GM19239 (cell line): ENCODE measurements around the gene VEGFA.
A peak's percentile ranks its signal among the peaks of the same experiment; 100 is the strongest.

Experiments
- DNase-seq: peaks from one replicate; pipeline ENCODE4 v3.0.0; 2011; ENCODE audit warnings: low spot score; ENCODE audit not compliant: insufficient read length
- FAIRE-seq: peaks from 2 replicates; lab custom pipeline; 2011; peaks lifted over from hg19 to GRCh38; lab: Jason Lieb, UNC

The VEGFA gene

DNA sequence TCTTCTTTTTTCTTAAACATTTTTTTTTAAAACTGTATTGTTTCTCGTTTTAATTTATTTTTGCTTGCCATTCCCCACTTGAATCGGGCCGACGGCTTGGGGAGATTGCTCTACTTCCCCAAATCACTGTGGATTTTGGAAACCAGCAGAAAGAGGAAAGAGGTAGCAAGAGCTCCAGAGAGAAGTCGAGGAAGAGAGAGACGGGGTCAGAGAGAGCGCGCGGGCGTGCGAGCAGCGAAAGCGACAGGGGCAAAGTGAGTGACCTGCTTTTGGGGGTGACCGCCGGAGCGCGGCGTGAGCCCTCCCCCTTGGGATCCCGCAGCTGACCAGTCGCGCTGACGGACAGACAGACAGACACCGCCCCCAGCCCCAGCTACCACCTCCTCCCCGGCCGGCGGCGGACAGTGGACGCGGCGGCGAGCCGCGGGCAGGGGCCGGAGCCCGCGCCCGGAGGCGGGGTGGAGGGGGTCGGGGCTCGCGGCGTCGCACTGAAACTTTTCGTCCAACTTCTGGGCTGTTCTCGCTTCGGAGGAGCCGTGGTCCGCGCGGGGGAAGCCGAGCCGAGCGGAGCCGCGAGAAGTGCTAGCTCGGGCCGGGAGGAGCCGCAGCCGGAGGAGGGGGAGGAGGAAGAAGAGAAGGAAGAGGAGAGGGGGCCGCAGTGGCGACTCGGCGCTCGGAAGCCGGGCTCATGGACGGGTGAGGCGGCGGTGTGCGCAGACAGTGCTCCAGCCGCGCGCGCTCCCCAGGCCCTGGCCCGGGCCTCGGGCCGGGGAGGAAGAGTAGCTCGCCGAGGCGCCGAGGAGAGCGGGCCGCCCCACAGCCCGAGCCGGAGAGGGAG, 580 bp downstream of the VEGFA start:
- DNase-seq: peak; percentile 38
- no peak for FAIRE-seq

DNA sequence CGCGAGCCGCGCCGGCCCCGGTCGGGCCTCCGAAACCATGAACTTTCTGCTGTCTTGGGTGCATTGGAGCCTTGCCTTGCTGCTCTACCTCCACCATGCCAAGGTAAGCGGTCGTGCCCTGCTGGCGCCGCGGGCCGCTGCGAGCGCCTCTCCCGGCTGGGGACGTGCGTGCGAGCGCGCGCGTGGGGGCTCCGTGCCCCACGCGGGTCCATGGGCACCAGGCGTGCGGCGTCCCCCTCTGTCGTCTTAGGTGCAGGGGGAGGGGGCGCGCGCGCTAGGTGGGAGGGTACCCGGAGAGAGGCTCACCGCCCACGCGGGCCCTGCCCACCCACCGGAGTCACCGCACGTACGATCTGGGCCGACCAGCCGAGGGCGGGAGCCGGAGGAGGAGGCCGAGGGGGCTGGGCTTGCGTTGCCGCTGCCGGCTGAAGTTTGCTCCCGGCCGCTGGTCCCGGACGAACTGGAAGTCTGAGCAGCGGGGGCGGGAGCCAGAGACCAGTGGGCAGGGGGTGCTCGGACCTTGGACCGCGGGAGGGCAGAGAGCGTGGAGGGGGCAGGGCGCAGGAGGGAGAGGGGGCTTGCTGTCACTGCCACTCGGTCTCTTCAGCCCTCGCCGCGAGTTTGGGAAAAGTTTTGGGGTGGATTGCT, 1.3 kb downstream of the VEGFA start:
- FAIRE-seq (no peak), DNase-seq (peak; percentile 50)

DNA sequence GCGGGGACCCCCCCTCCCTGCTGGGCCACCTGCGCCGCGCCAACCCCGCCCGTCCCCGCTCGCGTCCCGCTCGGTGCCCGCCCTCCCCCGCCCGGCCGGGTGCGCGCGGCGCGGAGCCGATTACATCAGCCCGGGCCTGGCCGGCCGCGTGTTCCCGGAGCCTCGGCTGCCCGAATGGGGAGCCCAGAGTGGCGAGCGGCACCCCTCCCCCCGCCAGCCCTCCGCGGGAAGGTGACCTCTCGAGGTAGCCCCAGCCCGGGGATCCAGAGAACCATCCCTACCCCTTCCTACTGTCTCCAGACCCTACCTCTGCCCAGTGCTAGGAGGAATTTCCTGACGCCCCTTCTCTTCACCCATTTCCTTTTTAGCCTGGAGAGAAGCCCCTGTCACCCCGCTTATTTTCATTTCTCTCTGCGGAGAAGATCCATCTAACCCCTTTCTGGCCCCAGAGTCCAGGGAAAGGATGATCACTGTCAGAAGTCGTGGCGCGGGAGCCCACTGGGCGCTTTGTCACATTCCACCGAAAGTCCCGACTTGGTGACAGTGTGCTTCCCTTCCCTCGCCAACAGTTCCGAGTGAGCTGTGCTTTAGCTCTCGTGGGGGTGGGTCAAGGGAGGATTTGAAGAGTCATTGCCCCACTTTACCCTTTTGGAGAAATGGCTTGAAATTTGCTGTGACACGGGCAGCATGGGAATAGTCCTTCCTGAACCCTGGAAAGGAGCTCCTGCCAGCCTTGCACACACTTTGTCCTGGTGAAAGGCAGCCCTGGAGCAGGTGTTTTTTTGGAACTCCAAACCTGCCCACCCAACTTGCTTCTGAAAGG, 2.1 kb downstream of the VEGFA start:
- peak; percentile 46 for DNase-seq
- no peak for FAIRE-seq

DNA sequence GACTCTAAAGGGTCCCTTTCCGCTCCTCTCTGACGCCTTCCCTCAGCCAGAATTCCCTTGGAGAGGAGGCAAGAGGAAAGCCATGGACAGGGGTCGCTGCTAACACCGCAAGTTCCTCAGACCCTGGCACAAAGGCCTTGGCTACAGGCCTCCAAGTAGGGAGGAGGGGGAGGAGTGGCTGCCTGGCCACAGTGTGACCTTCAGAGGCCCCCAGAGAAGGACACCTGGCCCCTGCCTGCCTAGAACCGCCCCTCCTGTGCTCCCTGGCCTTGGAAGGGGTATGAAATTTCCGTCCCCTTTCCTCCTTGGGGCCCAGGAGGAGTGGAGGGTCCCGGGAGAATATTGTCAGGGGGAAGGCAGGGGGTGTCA, 2.7 kb downstream of the VEGFA start:
- FAIRE-seq (no peak), DNase-seq (no peak)

DNA sequence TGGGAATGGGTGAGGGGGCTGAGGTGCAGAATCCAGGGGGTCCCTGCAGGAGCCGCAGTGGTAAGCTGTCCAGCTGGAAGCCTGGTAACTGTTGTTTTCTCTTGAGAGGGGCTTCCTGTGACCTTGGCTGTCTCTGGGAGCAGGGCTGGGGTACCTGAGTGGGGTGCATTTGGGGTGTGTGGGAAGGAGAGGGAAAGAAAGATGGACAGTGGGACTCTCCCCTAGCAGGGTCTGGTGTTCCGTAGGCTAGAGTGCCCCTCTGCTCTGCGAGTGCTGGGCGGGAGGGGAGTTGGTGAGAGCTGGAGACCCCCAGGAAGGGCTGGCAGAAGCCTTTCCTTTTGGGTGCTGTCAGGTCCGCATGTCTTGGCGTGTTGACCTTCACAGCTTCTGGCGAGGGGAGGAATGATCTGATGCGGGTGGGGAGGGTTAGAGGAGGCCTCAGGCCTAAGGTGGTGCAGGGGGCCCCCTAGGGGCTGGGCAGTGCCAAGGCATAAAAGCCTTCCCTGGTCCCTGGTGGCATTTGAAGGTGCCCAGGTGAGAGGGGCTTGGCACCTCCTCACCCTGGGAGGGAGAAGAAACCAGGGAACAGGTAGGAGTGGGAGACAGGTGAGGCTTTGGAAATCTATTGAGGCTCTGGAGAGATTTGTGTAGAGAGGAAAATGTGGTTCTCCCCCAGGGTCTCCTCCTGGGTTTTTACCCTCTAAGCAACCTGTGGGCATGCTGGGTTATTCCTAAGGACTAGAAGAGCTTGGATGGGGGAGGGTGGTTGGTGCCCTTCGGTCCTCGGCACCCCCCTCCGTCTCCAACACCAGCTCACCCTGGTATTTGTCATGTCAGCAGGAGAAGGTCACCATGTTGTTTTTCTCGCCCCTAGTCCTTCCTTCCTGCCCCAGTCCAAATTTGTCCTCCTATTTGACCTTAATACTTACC, 3.3 kb downstream of the VEGFA start:
- FAIRE-seq: peak; percentile 64

DNA sequence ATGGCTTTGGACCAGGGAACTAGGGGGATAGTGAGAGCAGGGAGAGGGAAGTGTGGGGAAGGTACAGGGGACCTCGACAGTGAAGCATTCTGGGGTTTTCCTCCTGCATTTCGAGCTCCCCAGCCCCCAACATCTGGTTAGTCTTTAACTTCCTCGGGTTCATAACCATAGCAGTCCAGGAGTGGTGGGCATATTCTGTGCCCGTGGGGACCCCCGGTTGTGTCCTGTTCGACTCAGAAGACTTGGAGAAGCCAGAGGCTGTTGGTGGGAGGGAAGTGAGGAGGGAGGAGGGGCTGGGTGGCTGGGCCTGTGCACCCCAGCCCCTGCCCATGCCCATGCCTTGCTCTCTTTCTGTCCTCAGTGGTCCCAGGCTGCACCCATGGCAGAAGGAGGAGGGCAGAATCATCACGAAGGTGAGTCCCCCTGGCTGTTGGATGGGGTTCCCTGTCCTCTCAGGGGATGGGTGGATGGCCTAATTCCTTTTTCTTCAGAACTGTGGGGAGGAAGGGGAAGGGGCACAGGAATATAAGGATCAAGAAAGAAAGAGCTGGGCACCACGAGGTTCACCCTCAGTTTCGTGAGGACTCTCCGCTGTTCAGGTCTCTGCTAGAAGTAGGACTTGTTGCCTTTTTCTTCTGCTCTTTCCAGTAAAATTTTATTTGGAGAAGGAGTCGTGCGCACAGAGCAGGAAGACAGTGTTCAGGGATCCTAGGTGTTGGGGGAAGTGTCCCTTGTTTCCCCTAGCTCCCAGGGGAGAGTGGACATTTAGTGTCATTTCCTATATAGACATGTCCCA, 4.2 kb downstream of the VEGFA start:
- DNase-seq (no peak), FAIRE-seq (no peak)

More for the DNA sequence above, 3.3 kb downstream of the VEGFA start:
- DNase-seq: peak; percentile 78

DNA sequence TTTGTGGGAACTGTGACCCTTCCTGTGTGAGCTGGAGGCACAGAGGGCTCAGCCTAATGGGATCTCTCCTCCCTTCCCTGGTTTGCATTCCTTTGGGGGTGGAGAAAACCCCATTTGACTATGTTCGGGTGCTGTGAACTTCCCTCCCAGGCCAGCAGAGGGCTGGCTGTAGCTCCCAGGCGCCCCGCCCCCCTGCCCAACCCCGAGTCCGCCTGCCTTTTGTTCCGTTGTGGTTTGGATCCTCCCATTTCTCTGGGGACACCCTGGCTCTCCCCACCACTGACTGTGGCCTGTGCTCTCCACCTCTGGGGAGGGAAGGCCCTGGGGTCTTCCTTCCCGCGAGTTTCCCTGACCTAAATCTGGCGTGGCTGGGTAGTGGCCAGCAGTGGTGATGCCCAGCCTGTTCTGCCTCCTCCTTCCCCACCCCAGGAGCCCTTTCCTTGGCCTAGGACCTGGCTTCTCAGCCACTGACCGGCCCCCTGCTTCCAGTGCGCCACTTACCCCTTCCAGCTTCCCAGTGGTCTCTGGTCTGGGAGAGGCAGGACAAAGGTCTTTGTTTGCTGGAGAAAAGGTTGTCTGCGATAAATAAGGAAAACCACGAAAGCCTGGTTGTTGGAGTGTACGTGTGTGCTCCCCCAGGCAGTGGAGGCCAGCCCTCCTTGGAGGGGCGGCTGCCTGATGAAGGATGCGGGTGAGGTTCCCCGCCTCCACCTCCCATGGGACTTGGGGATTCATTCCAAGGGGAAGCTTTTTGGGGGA, 4.9 kb downstream of the VEGFA start:
- DNase-seq: peak; percentile 87
- FAIRE-seq: peak; percentile 70

DNA sequence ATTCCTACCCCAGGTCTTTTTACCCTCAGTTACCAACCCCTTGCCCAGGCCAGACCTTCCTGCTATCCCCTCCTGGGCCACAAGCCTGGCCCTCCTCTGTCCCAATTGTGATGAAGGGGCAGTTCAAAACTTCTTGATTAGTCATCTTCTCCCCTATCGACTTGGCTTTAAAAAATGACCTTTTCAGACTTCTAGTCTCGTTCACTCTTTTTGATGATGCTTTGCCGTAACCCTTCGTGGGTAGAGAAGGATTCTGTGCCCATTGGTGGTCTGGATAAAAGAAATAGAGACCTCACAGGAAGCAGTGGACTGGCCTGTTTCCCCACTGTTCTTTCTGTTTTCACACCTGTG, 5.5 kb downstream of the VEGFA start:
- no peak for DNase-seq
- no peak for FAIRE-seq

DNA sequence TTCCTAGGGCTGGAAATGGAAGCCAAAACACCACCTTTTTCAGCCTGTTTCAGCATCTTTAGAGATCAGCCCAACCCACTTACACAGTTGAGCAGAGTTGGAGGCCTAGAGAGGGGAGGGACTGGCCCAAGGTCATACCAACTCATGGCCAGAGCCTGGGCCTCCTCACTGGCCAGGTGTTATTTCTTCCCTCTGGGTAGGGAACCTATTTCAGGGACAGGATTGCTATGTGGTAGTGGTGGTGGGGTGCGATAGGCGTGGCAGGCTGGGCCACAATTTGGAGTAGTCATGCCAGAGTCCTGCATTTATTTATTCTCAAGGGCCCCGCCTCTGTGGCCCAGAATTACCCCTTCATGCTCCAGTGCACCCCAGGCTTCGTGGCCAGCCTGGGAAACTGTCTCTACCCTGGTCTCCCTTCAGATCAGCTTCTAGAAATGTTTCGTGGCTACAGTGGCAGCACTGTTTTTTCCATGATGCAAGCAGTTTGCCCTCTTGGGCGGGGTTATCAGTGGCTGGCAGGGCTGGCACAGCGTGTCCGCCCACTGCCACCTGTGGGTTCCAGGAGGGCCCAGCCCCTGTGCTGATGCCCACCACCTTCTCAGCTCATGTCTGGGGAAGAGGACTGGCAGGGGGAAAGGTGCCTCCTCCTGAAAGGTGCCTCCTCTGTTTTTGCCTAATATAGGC, 6.2 kb downstream of the VEGFA start:
- FAIRE-seq: no peak
- DNase-seq: no peak

DNA sequence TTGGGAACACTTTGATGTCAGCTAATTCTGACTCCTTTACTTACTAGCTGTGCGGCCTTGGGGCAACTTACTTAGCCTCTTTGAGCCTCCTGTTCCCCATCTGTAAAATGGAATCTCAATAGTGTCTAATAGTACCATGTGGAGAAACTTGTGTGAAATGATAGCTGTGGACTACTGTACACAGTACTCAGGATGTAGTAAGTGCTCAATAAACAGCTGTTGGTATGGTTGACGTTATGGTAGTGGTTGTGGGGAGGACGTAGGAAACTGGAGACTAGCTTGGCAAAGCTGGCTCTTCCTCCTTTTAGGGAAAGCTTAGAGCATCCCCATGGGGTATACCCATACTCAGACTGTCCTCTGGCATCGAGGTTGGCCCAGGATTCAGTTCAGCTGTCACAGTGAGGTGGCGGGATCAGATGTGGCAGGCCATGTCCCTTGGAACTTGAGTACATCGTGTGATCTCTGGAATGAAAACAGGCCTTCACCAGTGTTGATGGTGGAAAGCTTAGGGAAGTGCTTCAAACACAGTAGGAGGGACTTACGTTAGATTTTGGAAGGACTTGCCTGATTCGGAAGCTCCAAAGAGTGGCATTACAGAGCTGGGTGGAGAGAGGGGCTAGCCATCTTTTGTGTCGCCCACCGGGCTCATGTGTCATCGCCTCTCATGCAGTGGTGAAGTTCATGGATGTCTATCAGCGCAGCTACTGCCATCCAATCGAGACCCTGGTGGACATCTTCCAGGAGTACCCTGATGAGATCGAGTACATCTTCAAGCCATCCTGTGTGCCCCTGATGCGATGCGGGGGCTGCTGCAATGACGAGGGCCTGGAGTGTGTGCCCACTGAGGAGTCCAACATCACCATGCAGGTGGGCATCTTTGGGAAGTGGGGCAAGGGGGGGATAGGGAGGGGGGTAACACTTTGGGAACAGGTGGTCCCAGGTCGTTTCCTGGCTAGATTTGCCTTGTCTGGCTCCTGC, 7.1 kb downstream of the VEGFA start:
- DNase-seq (no peak), FAIRE-seq (no peak)

DNA sequence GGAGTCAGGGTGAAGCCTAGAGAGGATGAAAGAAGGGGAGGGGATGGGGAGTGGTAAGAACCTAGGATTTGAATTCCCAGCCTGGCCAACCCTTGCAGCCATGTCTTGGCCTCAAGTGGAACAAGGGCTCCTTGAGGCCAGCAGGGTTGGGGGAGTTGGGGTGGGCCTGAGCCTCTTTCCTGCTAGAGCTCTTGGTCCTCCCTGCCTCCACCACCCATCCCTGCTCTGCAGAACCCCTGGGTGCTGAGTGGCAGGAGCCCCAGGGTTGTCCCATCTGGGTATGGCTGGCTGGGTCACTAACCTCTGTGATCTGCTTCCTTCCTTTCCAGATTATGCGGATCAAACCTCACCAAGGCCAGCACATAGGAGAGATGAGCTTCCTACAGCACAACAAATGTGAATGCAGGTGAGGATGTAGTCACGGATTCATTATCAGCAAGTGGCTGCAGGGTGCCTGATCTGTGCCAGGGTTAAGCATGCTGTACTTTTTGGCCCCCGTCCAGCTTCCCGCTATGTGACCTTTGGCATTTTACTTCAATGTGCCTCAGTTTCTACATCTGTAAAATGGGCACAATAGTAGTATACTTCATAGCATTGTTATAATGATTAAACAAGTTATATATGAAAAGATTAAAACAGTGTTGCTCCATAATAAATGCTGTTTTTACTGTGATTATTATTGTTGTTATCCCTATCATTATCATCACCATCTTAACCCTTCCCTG, 8.3 kb downstream of the VEGFA start:
- no peak for FAIRE-seq
- DNase-seq: no peak

DNA sequence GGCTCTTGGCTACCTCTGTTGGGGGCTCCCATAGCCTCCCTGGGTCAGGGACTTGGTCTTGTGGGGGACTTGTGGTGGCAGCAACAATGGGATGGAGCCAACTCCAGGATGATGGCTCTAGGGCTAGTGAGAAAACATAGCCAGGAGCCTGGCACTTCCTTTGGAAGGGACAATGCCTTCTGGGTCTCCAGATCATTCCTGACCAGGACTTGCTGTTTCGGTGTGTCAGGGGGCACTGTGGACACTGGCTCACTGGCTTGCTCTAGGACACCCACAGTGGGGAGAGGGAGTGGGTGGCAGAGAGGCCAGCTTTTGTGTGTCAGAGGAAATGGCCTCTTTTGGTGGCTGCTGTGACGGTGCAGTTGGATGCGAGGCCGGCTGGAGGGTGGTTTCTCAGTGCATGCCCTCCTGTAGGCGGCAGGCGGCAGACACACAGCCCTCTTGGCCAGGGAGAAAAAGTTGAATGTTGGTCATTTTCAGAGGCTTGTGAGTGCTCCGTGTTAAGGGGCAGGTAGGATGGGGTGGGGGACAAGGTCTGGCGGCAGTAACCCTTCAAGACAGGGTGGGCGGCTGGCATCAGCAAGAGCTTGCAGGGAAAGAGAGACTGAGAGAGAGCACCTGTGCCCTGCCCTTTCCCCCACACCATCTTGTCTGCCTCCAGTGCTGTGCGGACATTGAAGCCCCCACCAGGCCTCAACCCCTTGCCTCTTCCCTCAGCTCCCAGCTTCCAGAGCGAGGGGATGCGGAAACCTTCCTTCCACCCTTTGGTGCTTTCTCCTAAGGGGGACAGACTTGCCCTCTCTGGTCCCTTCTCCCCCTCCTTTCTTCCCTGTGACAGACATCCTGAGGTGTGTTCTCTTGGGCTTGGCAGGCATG, 9.2 kb downstream of the VEGFA start:
- DNase-seq: no peak
- no peak for FAIRE-seq

DNA sequence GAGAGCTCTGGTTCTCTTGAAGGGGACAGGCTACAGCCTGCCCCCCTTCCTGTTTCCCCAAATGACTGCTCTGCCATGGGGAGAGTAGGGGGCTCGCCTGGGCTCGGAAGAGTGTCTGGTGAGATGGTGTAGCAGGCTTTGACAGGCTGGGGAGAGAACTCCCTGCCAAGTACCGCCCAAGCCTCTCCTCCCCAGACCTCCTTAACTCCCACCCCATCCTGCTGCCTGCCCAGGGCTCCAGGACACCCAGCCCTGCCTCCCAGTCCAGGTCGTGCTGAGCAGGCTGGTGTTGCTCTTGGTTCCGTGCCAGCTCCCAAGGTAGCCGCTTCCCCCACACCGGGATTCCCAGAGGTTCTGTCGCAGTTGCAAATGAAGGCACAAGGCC, 9.8 kb downstream of the VEGFA start:
- no peak for FAIRE-seq

DNA sequence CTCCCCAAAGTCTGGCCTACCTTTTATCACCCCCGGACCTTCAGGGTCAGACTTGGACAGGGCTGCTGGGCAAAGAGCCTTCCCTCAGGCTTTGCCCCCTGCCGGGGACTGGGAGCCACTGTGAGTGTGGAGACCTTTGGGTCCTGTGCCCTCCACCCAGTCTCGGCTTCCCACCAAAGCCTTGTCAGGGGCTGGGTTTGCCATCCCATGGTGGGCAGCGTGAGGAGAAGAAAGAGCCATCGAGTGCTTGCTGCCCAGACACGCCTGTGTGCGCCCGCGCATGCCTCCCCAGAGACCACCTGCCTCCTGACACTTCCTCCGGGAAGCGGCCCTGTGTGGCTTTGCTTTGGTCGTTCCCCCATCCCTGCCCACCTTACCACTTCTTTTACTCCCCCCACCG, 10.3 kb downstream of the VEGFA start:
- DNase-seq: no peak
- FAIRE-seq: no peak

More for the DNA sequence above, 9.8 kb downstream of the VEGFA start:
- DNase-seq: no peak
